IMR-90 (cell line): Measurements from ENCODE around the gene TENT5A. TPM values are rescaled to one million over a fixed set of nuclear protein-coding genes. Genes with fewer than 3 reads are reported as not detected.

Source experiments
- ATAC-seq: fragments of 200-7000 bp; cut with Tn5 transposase; 2 replicates; pipeline ENCODE4 v1.9.1; 2020; ENCODE audit warnings: low read depth, mild to moderate bottlenecking, moderate library complexity
- BruUV-seq: library from RNA; stranded (reverse); fragments of 400-500 nt; replicated peaks from 2 replicates; lab custom pipeline; 2021; lab: Mats Ljungman, UMichigan
- CTCF ChIA-PET: fragments of 300-600 bp; formaldehyde crosslinking; extraction: SDS; loops from one replicate; lab custom pipeline; 2021; ENCODE audit warnings: antibody characterized with exemption; lab: Yijun Ruan, JAX
- POLR2A ChIA-PET: fragments of 300-600 bp; sonication (Branson Sonifier 250); formaldehyde crosslinking; loops from one replicate; lab custom pipeline; 2022; ENCODE audit warnings: antibody characterized with exemption; ENCODE audit not compliant: unreplicated experiment; lab: Charles Lee
- DNase-seq: peaks from one replicate; pipeline ENCODE4 v3.0.0; 2013
- H2AFZ ChIP-seq: replicated peaks from 2 replicates; pipeline ENCODE3; 2013; ENCODE audit warnings: low read length, mild to moderate bottlenecking; ENCODE audit not compliant: poor library complexity
- H2AK5ac ChIP-seq: 2 replicates; pipeline ENCODE4 v1.6.1; 2013; ENCODE audit warnings: low read depth, low read length, inconsistent platforms
- H2AK9ac ChIP-seq: replicated peaks from 2 replicates; pipeline ENCODE3; 2013; ENCODE audit warnings: mild to moderate bottlenecking, low read depth, low read length, moderate library complexity; ENCODE audit not compliant: poor library complexity
- H2BK120ac ChIP-seq: 2 replicates; pipeline ENCODE4 v1.6.1; 2013; ENCODE audit warnings: low read depth, low read length, inconsistent platforms
- H2BK15ac ChIP-seq: 3 replicates; pipeline ENCODE4 v1.6.1; 2013; ENCODE audit warnings: low read depth, low read length, inconsistent platforms
- H2BK20ac ChIP-seq: 2 replicates; pipeline ENCODE4 v1.6.1; 2013; ENCODE audit warnings: low read depth, mild to moderate bottlenecking, inconsistent platforms, low read length, moderate library complexity
- H2BK5ac ChIP-seq: 2 replicates; pipeline ENCODE4 v1.6.1; 2013; ENCODE audit warnings: mild to moderate bottlenecking, low read depth, low read length, inconsistent platforms; ENCODE audit not compliant: poor library complexity, severe bottlenecking
- H3K14ac ChIP-seq: replicated peaks from 2 replicates; pipeline ENCODE4 v1.6.1; 2013; ENCODE audit warnings: low read depth, low read length, inconsistent platforms
- H3K18ac ChIP-seq: 2 replicates; pipeline ENCODE4 v1.6.1; 2013; ENCODE audit warnings: low read depth, low read length, control low read depth
- H3K23ac ChIP-seq: 2 replicates; pipeline ENCODE4 v1.6.1; 2013; ENCODE audit warnings: low read depth, low read length, inconsistent platforms
- H3K27ac ChIP-seq: 2 replicates; pipeline ENCODE4 v1.5.1; 2013; ENCODE audit warnings: mild to moderate bottlenecking, control low read depth, low read length; ENCODE audit not compliant: insufficient read depth
- H3K27me3 ChIP-seq: 2 replicates; pipeline ENCODE4 v1.6.1; 2013; ENCODE audit warnings: low read length; ENCODE audit not compliant: control insufficient read depth, insufficient read depth
- H3K36me3 ChIP-seq: 2 replicates; pipeline ENCODE4 v1.6.1; 2013; ENCODE audit warnings: low read length, mixed read lengths; ENCODE audit not compliant: control insufficient read depth, insufficient read depth
- H3K4ac ChIP-seq: 2 replicates; pipeline ENCODE4 v1.6.1; 2013; ENCODE audit warnings: low read depth, low read length, inconsistent platforms
- H3K4me1 ChIP-seq: 2 replicates; pipeline ENCODE4 v1.6.1; 2013; ENCODE audit warnings: low read length, mixed read lengths; ENCODE audit not compliant: control insufficient read depth, insufficient read depth
- H3K4me2 ChIP-seq: 2 replicates; pipeline ENCODE4 v1.6.1; 2013; ENCODE audit warnings: low read depth, mild to moderate bottlenecking, control low read depth, low read length, moderate library complexity
- H3K4me3 ChIP-seq: 2 replicates; pipeline ENCODE4 v1.5.1; 2013; ENCODE audit warnings: low read depth, mild to moderate bottlenecking, control low read depth, low read length, moderate library complexity; ENCODE audit not compliant: insufficient read depth
- H3K56ac ChIP-seq: 2 replicates; pipeline ENCODE4 v1.6.1; 2013; ENCODE audit warnings: low read length, inconsistent platforms; ENCODE audit not compliant: insufficient read depth; ENCODE audit errors: extremely low read depth
- H3K79me1 ChIP-seq, 2 experiments: 2 replicates each; pipeline ENCODE4 v1.6.1; 2013; ENCODE audit warnings: low read length in 2 of 2, inconsistent platforms in 1 of 2, low read depth in 1 of 2
- H3K9ac ChIP-seq: 2 replicates; pipeline ENCODE4 v1.6.1; 2013; ENCODE audit warnings: low read depth, low read length, control low read depth
- H3K9me1 ChIP-seq: 2 replicates; pipeline ENCODE4 v1.6.1; 2013; ENCODE audit warnings: low read length, inconsistent platforms; ENCODE audit not compliant: insufficient read depth
- H3K9me3 ChIP-seq: 2 replicates; pipeline ENCODE4 v1.6.1; 2013; ENCODE audit warnings: low read length; ENCODE audit not compliant: control insufficient read depth, insufficient read depth
- H4K20me1 ChIP-seq: 2 replicates; pipeline ENCODE4 v1.6.1; 2013; ENCODE audit warnings: low read length, inconsistent platforms; ENCODE audit not compliant: insufficient read depth
- H4K5ac ChIP-seq: 2 replicates; pipeline ENCODE4 v1.6.1; 2013; ENCODE audit warnings: mild to moderate bottlenecking, low read depth, low read length, control low read depth
- H4K8ac ChIP-seq, 2 experiments: 2 replicates each; pipeline ENCODE4 v1.6.1; 2013; ENCODE audit warnings: low read depth in 2 of 2, low read length in 2 of 2, control low read depth in 1 of 2, inconsistent platforms in 1 of 2
- H4K91ac ChIP-seq: 2 replicates; pipeline ENCODE4 v1.6.1; 2013; ENCODE audit warnings: low read depth, low read length, inconsistent platforms; ENCODE audit not compliant: insufficient read depth
- CEBPB ChIP-seq: IDR thresholded peaks from 2 replicates; pipeline ENCODE4 v1.6.1; 2012; ENCODE audit warnings: low read depth, low read length, improper control_type of control experiment
- MXI1 ChIP-seq: IDR thresholded peaks from 2 replicates; pipeline ENCODE4 v1.6.1; 2012; ENCODE audit warnings: low read depth, mild to moderate bottlenecking, low read length, moderate library complexity, borderline replicate concordance
- RFX5 ChIP-seq: IDR thresholded peaks from 2 replicates; pipeline ENCODE4 v1.8.0; 2012; ENCODE audit warnings: low read depth, mild to moderate bottlenecking, low read length, moderate library complexity
- WGBS, 2 experiments: methylation state at CpG; one replicate each; pipeline versions ENCODE4 v1.1.5 to v1.1.7; 2013; ENCODE audit warnings: missing lambda C conversion rate in 2 of 2; ENCODE audit not compliant: insufficient read length in 1 of 2; ENCODE audit errors: extremely low coverage in 2 of 2; 5-methylcytosine and 5-hydroxymethylcytosine counted together
- dilution Hi-C: fragments of 300-500 bp; cut with HindIII; formaldehyde crosslinking; loops from one replicate; pipeline ENCODE4 v1.14.3; 2018; ENCODE audit warnings: low sequenced_read_pairs; ENCODE audit not compliant: unreplicated experiment
- in situ Hi-C: fragments of 300-500 bp; cut with MboI; formaldehyde crosslinking; loops from 3 replicates; pipeline ENCODE4 v1.14.3; 2019; ENCODE audit warnings: low sequenced_read_pairs, inconsistent platforms, mixed read lengths
- intact Hi-C: fragments of 100-400 bp; cut with micrococcal nuclease; formaldehyde crosslinking; loops from 2 replicates; pipeline ENCODE4 v1.10.0; 2022
- polyA plus RNA-seq, 3 experiments: library from polyadenylated mRNA; depleted of rRNA; stranded (reverse); fragments of >200 nt; gene quantifications; 2 replicates each; pipeline ENCODE4 v1.2.3, GENCODE V29; 2012; ENCODE audit warnings: low replicate concordance in 1 of 3
- total RNA-seq: library from RNA; depleted of rRNA; stranded (reverse); fragments of >200 nt; gene quantifications from 2 replicates; pipeline ENCODE4 v1.2.3, GENCODE V29; 2012

The TENT5A gene
- total and polyA plus RNA-seq, 2 of the 4 experiments (the other 2 are of a cell fraction) = 3.5 to 10.8 TPM

- H3K9me3 ChIP-seq = no peaks in the 10 kb centered on the region
- H2BK5ac ChIP-seq = no peak overlapping the region
- H3K18ac ChIP-seq = no peak overlapping the region
- no peak overlapping the region for H2BK120ac ChIP-seq
- H3K9me1 ChIP-seq = no peaks in the 10 kb centered on the region; the same call in 1 of the 2 replicates
- no peak overlapping the region for H4K8ac ChIP-seq
- H2AK9ac ChIP-seq = no peak overlapping the region
- DNase-seq = peak; percentile 38
- H2BK20ac ChIP-seq = no peak overlapping the region
- H3K79me1 ChIP-seq = no peaks in the 10 kb centered on the region
- H3K4me2 ChIP-seq = no peak overlapping the region
- H3K14ac ChIP-seq = no peak overlapping the region; the same call in 1 of the 2 replicates
- no peaks in the 10 kb centered on the region for H4K20me1 ChIP-seq
- H3K27me3 ChIP-seq = no peaks in the 10 kb centered on the region
- POLR2A ChIA-PET = no interaction called here
- no peak overlapping the region for H3K9ac ChIP-seq
- ATAC-seq = peak; percentile 21; the same call in 1 of the 2 replicates
- H4K91ac ChIP-seq = no peak overlapping the region
- TF ChIP-seq MXI1 (no peak), CEBPB (peak; percentile 28), RFX5 (no peak)
- H4K5ac ChIP-seq = no peak overlapping the region
- in situ Hi-C loops = no loop called here
- no peak overlapping the region for H2AFZ ChIP-seq
- H3K4me1 ChIP-seq = 0 out of 2 replicates have a peak, but pooled peaks cover 1% of the 10 kb centered on the region
- H3K23ac ChIP-seq = no peak overlapping the region
- WGBS, 2 experiments = 33% methylated on average over 1 of the region's 1 CpG; no CpG with 5 or more reads in 1 of the 2 experiments
- dilution Hi-C loops = no loop called here
- H2BK15ac ChIP-seq = no peak overlapping the region
- H3K56ac ChIP-seq = no peak overlapping the region
- H3K4me3 ChIP-seq = no peak overlapping the region
- no peaks in the 10 kb centered on the region for H3K36me3 ChIP-seq
- no peak overlapping the region for H2AK5ac ChIP-seq
- intact Hi-C loops = no loop called here
- H3K4ac ChIP-seq = no peak overlapping the region
- CTCF ChIA-PET = no interaction called here
- H3K27ac ChIP-seq = no peak overlapping the region
- BruUV-seq = no TSS peak
These were observed 16.6 kb downstream of the TENT5A start for GRCh38 chr6:81735756-81736380.
